Amniotic epithelial cell (primary cell): ENCODE data around the gene GSK3B.
A peak's percentile ranks its signal among the peaks of the same experiment; 100 is the strongest.

Source experiments
- DNase-seq: peaks from one replicate; pipeline ENCODE4 v3.0.0-alpha.2; 2010; ENCODE audit warnings: low read depth

GSK3B gene

GRCh38 chr3:120093911-120094775 lies at the start of gene GSK3B:
Gene GSK3B (minus strand): TSS chr3:120094447. CDS start chr3:120093434, 1,013 bp downstream.
- no peak for DNase-seq

GRCh38 chr3:120143676-120144075 lies 49.4 kb upstream of the GSK3B start:
- no peak for DNase-seq

- no peak for DNase-seq
Observed at GRCh38 chr3:120142236-120142635, 48.0 kb upstream of the GSK3B start.

- no peak for DNase-seq
Observed at GRCh38 chr3:120140098-120140742, 46.0 kb upstream of the GSK3B start.

GRCh38 chr3:120139140-120139539 lies 44.9 kb upstream of the GSK3B start:
- no peak for DNase-seq

GRCh38 chr3:120137548-120137947 lies 43.3 kb upstream of the GSK3B start:
- no peak for DNase-seq

GRCh38 chr3:120130656-120131055 lies 36.4 kb upstream of the GSK3B start:
- no peak for DNase-seq

- DNase-seq = no peak
Observed at GRCh38 chr3:120129718-120130513, 35.7 kb upstream of the GSK3B start.

- no peak for DNase-seq
Observed at GRCh38 chr3:120129051-120129450, 34.8 kb upstream of the GSK3B start.

- DNase-seq = no peak
Observed at GRCh38 chr3:120125992-120126391, 31.7 kb upstream of the GSK3B start.

GRCh38 chr3:120119846-120120510 lies 25.7 kb upstream of the GSK3B start:
- no peak for DNase-seq

- DNase-seq = no peak
Observed at GRCh38 chr3:120114981-120115380, 20.7 kb upstream of the GSK3B start.

- DNase-seq = no peak
Observed at GRCh38 chr3:120114376-120114775, 20.1 kb upstream of the GSK3B start.

GRCh38 chr3:120113128-120114116 lies 19.2 kb upstream of the GSK3B start:
- peak; percentile 50 for DNase-seq

GRCh38 chr3:120111898-120112297 lies 17.7 kb upstream of the GSK3B start:
- no peak for DNase-seq

- no peak for DNase-seq
Observed at GRCh38 chr3:120103276-120103675, 9.0 kb upstream of the GSK3B start.

- DNase-seq = no peak
Observed at GRCh38 chr3:120102674-120103073, 8.4 kb upstream of the GSK3B start.

- no peak for DNase-seq
Observed at GRCh38 chr3:120102232-120102631, 8.0 kb upstream of the GSK3B start.

GRCh38 chr3:120101624-120102023 lies 7.4 kb upstream of the GSK3B start:
- DNase-seq = no peak

- DNase-seq = peak; percentile 33
Observed at GRCh38 chr3:120100711-120101110, 6.5 kb upstream of the GSK3B start.

GRCh38 chr3:120098710-120099109 lies 4.5 kb upstream of the GSK3B start:
- DNase-seq = no peak
